NCI-H526 treated with DMSO at 0.1 percent for 48 hours (cell line): ENCODE measurements around the gene MAVS.
A peak's percentile ranks its signal among the peaks of the same experiment; 100 is the strongest.
"Not testable (repeated sequence)": the region's sequence is repeated elsewhere in the genome, so short reads cannot be mapped to it uniquely, and the experiment has no call there.

Source experiments
- DNase-seq: peaks from one replicate; lab custom pipeline; 2025; lab: John Stamatoyannopoulos, UW

The MAVS gene

DNA sequence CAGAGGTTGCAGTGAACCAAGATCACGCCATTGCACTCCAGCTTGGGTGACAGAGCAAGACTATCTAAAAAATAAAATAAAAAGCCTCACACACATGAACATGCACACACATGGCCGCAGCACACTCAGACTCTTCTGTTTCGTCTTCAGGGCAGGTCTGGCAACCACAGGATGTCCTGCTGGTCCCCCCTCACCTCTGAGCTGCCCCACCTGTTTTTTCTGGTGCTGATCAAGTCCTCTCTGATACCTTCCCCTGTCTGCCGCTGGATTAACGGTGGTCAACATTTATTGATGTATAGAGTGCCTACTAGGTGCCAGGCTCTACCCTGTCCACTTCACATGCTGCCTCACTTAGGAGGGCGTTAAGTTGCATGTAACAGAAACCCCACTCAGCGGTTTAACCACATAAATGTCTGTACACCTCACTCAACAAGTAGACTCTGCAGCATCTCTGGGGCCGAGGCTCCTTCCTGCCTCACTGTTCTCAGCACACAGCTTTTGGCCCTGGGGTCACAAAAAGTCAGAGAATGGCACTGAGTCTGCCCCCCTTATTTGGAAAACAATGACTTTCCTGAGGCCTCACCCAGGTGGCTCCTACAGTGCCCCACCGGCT is 30.8 kb upstream of the MAVS start:
- DNase-seq, result no peak

DNA sequence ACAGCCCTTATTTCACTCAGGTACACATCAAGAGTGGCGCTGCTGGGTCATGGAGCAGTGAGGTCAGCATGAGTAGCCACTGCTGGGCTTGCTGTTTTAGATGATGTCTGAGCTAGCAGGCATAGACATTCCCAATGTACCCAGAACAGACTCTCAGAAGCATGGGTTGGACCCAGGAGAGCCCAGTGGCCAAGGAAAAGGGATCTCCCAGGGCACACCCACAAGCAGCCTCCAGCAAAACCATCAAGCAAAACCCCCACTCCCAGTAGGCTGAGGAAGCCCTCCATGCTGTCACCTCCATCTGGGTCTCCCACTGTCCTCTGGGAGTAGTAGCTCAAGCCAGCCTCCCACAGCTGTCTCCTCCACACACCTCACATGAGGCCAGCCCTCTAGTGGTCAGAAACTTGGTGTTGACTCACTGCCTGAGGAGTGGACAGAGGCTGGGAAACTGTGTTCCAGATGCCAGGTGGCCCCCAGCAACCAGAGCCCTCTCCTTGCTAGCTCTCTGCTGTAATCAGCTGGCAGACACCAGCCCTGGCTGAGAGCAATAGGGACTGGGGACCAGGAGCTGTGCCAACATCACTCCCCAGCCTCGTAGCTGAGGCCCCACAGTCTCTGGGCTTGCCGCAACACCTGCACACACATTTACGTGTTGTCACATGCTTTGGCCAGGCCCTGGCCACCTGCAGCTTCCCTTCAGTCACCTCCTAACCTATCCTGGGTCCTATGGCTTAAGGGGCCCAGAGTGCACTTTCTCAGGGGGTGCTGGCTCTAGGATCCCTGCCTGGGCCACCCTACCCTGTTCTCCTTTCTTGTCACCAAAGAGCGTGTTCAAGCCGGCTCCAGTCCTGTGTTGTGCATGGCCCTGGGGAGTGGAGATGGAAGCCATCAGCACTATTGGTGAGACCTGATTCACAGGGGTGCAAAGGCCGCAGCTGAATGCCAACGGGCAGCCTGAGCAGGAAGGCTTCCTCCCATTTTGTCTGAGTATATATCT is 28.2 kb upstream of the MAVS start:
- peak; percentile 45 for DNase-seq

DNA sequence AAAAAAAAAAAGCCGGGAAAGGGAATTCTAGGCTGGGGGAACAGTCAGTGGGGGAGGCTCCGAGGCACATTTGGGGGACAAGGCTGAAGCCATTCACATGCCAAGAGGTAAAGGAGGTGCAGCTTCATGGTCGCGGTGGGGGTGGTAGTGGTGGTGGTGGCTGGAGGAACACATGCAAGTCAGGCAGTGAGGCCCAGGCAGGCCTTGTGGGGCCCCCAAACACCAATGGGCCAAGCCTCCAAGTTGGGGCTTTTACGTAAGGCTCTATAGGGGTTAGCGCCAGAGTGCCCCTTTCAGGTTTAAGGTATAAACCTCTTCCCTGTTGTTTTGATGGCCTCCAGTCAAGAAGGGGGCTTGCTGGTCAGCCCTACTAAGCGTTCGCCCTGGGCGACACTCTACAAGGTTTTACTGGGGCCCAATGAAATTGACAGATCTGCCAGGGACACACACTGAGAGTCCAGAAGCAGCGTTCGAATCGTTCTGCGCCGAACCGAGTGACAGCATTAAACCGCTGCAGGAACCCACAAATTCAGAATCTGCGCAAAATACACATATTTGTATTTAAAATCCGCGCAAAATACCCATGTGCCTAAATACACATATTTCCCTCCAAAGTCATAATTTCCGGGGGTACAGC is 27.1 kb upstream of the MAVS start:
- no peak for DNase-seq

GRCh38 chr20:3820048-3820900 is 26.4 kb upstream of the MAVS start, which contains the start of gene AP5S1:
Gene AP5S1 (plus strand): TSS chr20:3820547. CDS start chr20:3822118, 1,571 bp downstream.
- peak; percentile 94 for DNase-seq

GRCh38 chr20:3820901-3821727 is 25.5 kb upstream of the MAVS start:
- DNase-seq, result no peak

GRCh38 chr20:3821996-3822395 is 24.6 kb upstream of the MAVS start:
- DNase-seq, result no peak

DNA sequence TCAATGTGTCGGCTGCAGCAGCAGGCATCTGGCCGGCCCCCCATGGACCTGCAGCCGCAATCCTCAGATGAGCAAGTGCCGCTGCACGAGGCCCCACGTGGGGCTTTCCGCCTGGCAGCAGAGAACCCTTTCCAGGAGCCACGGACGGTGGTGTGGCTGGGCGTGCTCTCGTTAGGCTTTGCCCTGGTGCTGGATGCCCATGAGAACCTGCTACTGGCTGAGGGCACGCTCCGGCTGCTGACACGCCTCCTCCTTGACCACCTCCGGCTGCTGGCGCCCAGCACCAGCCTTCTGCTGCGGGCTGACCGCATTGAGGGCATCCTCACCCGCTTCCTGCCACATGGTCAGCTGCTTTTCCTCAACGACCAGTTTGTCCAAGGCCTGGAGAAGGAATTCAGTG is 22.8 kb upstream of the MAVS start:
- no peak for DNase-seq

GRCh38 chr20:3825526-3825925 is 21.1 kb upstream of the MAVS start:
- DNase-seq, result no peak

- no peak for DNase-seq
Observed at GRCh38 chr20:3826420-3826819, 20.2 kb upstream of the MAVS start.

DNA sequence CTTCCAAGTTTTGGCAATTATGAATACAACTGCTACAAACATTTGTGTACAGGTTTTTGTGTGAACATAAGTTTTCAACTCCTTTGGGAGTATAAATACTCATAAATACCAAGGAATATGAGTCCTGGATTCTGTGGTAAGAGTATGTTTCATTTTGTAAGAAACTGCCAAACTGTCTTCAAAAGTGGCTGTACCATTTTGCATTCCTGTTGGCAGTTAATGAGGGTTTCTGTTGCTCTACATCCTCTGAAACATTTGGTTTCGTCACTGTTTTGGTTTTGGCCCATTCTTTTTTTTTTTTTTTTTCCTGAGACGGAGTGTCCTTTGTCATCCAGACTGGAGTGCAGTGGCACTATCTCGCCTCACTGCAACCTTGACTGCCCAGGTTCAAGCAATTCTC is 17.8 kb upstream of the MAVS start:
- DNase-seq, result no peak

- not testable (repeated sequence) for DNase-seq
Observed at GRCh38 chr20:3829891-3830290, 16.7 kb upstream of the MAVS start.

DNA sequence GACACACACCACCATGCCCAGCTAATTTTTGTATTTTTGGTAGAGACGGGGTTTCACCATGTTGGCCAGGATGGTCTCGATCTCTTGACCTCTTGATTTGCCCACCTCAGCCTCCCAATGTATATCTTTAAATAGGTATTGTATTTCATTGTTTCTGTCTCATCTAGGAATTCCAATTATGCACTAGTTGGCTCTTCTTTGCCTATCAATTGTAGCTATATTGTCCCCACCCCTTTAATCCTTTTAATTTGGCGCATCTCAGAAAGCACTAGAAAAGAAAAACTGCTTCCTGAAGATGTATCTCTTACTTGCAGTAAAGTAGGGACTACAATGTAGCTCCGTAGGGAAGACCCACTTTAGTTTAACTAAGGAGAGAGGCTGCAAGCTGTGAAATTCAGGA is 10.5 kb upstream of the MAVS start:
- DNase-seq, result no peak

GRCh38 chr20:3839328-3839727 is 7.3 kb upstream of the MAVS start:
- DNase-seq, result no peak

- not testable (repeated sequence) for DNase-seq
Observed at GRCh38 chr20:3840201-3840600, 6.4 kb upstream of the MAVS start.

DNA sequence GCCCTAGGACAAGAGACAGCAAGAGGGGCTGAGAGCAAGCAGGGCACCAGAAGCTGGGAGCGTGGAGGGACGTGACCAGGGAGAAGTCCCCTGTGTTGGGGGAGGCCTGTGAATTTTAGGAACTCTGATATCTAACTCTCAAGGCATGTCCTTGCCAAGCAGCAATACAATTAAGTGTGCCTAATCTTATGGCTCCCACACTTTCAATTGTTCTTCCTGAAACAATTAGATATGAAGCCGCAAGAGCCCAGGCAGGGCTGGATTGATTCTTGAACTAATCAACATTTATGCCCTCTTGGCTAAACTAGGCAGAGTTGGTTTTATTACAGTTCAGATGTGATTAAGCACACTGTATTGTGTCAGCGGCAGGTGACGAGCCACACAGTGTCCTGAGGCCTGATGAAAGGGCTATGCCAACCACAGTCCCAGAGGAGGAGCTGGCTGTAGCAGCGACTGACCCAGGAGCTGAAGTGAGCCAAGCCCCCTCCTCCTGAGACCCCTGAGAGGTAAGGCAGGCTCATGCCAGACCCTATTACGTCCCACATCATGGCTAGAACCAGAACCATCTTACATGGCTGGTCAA is 4.2 kb upstream of the MAVS start:
- no peak for DNase-seq

DNA sequence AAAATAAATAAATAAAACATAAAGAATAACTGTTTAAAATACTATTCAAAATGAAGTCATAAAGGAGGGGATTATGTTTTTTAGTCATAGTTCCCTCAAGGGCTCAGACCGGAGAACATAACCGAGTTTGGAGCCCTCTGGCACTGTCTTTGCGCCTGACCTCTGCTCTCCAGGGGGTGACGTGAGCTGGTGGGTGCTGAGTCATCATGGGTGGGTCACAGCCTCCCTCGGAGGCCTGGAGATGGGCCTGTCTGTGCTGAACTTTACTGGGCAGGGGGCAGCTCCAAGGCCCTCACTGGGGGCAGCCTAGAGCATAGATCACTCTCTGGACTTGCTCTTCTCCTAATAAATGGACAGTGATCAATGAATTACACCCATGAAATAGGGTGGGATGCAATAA is 3.1 kb upstream of the MAVS start:
- DNase-seq, result no peak

DNA sequence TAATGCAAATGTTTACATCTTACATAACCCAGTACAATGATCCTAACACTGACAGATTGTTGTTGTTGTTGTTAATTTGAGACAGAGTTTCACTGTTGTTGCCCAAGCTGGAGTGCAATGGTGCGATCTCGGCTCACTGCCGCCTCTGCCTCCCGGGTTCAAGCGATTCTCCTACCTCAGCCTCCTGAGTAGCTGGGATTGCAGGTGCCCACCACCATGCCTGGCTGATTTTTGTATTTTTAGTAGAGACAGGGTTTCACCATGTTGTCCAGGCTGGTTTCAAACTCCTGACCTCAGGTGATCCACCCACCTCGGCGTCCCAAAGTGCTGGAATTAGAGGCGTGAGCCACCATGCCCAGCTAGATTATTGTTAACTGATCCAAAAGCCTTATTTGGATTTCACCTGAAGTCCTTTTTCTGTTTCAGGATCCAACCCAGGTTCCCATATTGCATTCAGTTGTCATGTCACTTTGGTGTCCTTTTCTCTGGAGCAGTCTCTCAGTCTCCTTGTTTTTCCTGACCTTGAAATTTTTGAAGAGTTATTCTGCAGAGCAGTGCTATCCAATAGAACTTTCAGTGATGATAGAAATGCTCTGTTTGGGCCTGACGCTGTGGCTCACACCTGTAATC is 2.5 kb upstream of the MAVS start:
- not testable (repeated sequence) for DNase-seq

DNA sequence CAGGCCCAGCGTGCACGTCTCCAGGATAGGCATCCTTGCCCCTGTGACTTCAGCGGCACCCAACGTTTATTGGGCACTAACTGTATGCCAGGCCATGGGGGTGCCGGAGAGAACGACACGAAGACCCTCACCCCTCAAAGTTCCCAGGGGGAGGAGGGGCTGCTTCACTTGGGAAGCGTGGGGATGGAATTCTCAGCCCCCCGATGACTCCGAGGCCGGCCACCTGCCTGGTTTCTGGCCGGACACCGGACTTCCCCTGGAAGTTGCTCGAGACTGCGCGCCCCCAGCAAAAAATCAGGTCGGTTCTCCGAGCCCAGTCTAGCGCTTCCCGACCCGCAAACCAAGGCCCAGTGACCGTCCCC is 275 bp upstream of the MAVS start:
- no peak for DNase-seq

GRCh38 chr20:3847429-3847940 is 851 bp downstream of the MAVS start:
- no peak for DNase-seq

DNA sequence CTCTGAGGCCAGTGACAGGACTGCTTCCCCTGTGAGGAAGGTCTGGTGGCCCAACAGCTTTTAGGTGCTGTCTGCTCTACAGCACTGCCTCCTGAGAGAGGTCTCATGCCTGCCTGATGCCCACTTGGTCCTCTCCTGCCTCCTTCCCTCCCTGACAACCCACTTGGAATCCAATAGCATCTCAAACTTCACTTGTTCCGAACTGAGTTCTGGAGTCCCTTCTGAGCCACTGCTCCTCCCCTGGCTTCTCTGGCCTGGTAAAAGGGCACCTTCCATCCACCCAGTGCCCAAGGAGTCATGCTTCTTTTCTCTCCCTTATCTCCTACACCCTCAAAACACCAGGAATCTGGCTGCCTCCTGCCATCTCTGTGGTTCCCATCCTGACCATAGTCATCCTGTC is 1.9 kb downstream of the MAVS start:
- DNase-seq, result no peak
